NCI-H1105 treated with DMSO at 0.1 percent for 48 hours (cell line): ENCODE results near the gene UBE2D3.
A peak's percentile ranks its signal among the peaks of the same experiment; 100 is the strongest.
"Not testable (repeated sequence)": the region's sequence is repeated elsewhere in the genome, so short reads cannot be mapped to it uniquely, and the experiment has no call there.

Source experiments
- DNase-seq: peaks from one replicate; lab custom pipeline; 2025; lab: John Stamatoyannopoulos, UW

The UBE2D3 gene

GRCh38 chr4:102829803-102830202 lies 2.5 kb upstream of the UBE2D3 start:
- DNase-seq: no peak

GRCh38 chr4:102828497-102828808 lies 1.1 kb upstream of the UBE2D3 start:
- no peak for DNase-seq

GRCh38 chr4:102827674-102828496 lies 534 bp upstream of the UBE2D3 start:
- peak; percentile 95 for DNase-seq

- no peak for DNase-seq
Observed at GRCh38 chr4:102826105-102826889, 1.1 kb downstream of the UBE2D3 start.

GRCh38 chr4:102825261-102826091 lies 1.9 kb downstream of the UBE2D3 start:
- peak; percentile 14 for DNase-seq

- DNase-seq: no peak
Observed at GRCh38 chr4:102824398-102824797, 3.0 kb downstream of the UBE2D3 start.

GRCh38 chr4:102823897-102824296 lies 3.5 kb downstream of the UBE2D3 start:
- no peak for DNase-seq

GRCh38 chr4:102823464-102823863 lies 3.9 kb downstream of the UBE2D3 start:
- no peak for DNase-seq

GRCh38 chr4:102819588-102820365 lies 7.6 kb downstream of the UBE2D3 start:
- DNase-seq: no peak

GRCh38 chr4:102819100-102819499 lies 8.3 kb downstream of the UBE2D3 start:
- not testable (repeated sequence) for DNase-seq

GRCh38 chr4:102817613-102818268 lies 9.6 kb downstream of the UBE2D3 start:
- DNase-seq: no peak

- no peak for DNase-seq
Observed at GRCh38 chr4:102817021-102817605, 10.2 kb downstream of the UBE2D3 start.

GRCh38 chr4:102815981-102816380 lies 11.4 kb downstream of the UBE2D3 start:
- no peak for DNase-seq

GRCh38 chr4:102809691-102810090 lies 17.7 kb downstream of the UBE2D3 start:
- DNase-seq: no peak

- DNase-seq: no peak
Observed at GRCh38 chr4:102809190-102809589, 18.2 kb downstream of the UBE2D3 start.

GRCh38 chr4:102808009-102808408 lies 19.3 kb downstream of the UBE2D3 start:
- DNase-seq: no peak

GRCh38 chr4:102807345-102807744 lies 20.0 kb downstream of the UBE2D3 start:
- no peak for DNase-seq

- no peak for DNase-seq
Observed at GRCh38 chr4:102799816-102800215, 27.5 kb downstream of the UBE2D3 start.

- no peak for DNase-seq
Observed at GRCh38 chr4:102794999-102795398, 32.4 kb downstream of the UBE2D3 start.

- DNase-seq: no peak
Observed at GRCh38 chr4:102792361-102792936, 34.9 kb downstream of the UBE2D3 start.
